Astrocyte of the hippocampus (primary cell): ENCODE measurements around the gene RERE.

Experiments used
- DNase-seq: peaks from one replicate; pipeline ENCODE4 v3.0.0; 2011; ENCODE audit warnings: low read depth, low spot score

The RERE gene

GRCh38 chr1:8667869-8668594, 149.4 kb downstream of the RERE start:
- DNase-seq, result peak; percentile 41

- no peak for DNase-seq
Measured at GRCh38 chr1:8666389-8667167, 150.9 kb downstream of the RERE start.

- DNase-seq, result no peak
Measured at GRCh38 chr1:8665833-8666232, 151.6 kb downstream of the RERE start.

- DNase-seq, result no peak
Measured at GRCh38 chr1:8664887-8665286, 152.6 kb downstream of the RERE start.

GRCh38 chr1:8663915-8664329, 153.5 kb downstream of the RERE start:
- DNase-seq, result no peak

- DNase-seq, result no peak
Measured at GRCh38 chr1:8663090-8663802, 154.2 kb downstream of the RERE start.

GRCh38 chr1:8662380-8663072, 154.9 kb downstream of the RERE start:
- DNase-seq, result no peak

- peak; percentile 75 for DNase-seq
Measured at GRCh38 chr1:8661185-8662110, 156.0 kb downstream of the RERE start.

GRCh38 chr1:8660411-8660828, 157.0 kb downstream of the RERE start:
- peak; percentile 69 for DNase-seq

GRCh38 chr1:8659593-8659992, 157.8 kb downstream of the RERE start:
- DNase-seq, result no peak

- no peak for DNase-seq
Measured at GRCh38 chr1:8653878-8654277, 163.6 kb downstream of the RERE start.

- DNase-seq, result no peak
Measured at GRCh38 chr1:8652467-8653046, 164.9 kb downstream of the RERE start.

- no peak for DNase-seq
Measured at GRCh38 chr1:8651962-8652361, 165.5 kb downstream of the RERE start.

GRCh38 chr1:8651236-8651890, 166.1 kb downstream of the RERE start:
- DNase-seq, result no peak

- no peak for DNase-seq
Measured at GRCh38 chr1:8649875-8650274, 167.6 kb downstream of the RERE start.

GRCh38 chr1:8649027-8649426, 168.4 kb downstream of the RERE start:
- DNase-seq, result no peak

GRCh38 chr1:8646996-8647395, 170.4 kb downstream of the RERE start:
- no peak for DNase-seq

GRCh38 chr1:8646189-8646588, 171.3 kb downstream of the RERE start:
- DNase-seq, result no peak
